HT1080 (cell line): ENCODE data around the gene NFIB. TPM values are rescaled to one million over a fixed set of nuclear protein-coding genes. Genes with fewer than 3 reads are reported as not detected.
A peak's percentile ranks its signal among the peaks of the same experiment; 100 is the strongest.

Experiments
- DNase-seq: peaks from one replicate; pipeline ENCODE4 v3.0.0-alpha.2; 2015; ENCODE audit warnings: low read depth
- total RNA-seq: library from RNA; depleted of rRNA; stranded (reverse); fragments of >200 nt; shearing (Covaris generic); gene quantifications from 2 replicates; pipeline ENCODE4 v1.2.3, GENCODE V29; 2014

Gene NFIB
- total RNA-seq, 1 experiment from 2014 or later, result 10.9 TPM

DNA sequence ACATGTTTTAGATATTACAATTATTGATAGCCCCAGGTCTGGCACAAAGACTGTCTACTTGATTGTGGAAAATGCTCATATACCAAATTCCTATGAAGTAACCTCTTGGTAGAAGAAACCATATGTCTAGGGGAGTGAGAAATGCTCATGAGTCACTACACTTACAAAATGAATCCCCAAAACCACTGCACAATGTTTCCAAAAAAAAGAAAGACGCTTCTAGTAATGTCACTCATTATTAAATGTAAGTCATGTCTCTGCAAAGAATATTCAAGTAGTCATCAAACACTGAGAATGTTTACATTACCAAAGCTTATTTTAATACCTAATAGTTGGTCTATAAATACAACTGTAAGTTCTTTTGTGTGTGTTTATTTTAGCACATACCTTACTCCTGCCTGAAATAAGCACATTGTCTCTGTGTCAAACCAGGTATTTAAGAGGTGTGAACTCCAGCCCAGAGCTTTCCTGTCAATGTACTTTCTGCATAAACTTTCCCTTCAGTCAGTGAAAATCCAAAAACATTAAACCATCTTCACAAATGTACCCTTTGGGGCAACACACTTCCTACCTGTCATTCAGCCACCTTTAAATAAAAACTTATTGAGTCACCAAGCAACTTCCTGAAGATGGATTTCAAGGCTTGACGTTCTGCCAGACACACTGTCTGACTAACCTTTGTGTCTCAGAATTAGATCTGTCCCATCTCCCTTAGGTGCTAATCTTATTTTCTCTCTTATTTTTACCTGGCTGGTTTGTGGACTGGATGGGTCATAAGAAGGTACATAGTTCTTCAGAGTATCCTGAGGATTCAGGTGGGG is 194.0 kb downstream of the NFIB start:
- peak; percentile 58 for DNase-seq

DNA sequence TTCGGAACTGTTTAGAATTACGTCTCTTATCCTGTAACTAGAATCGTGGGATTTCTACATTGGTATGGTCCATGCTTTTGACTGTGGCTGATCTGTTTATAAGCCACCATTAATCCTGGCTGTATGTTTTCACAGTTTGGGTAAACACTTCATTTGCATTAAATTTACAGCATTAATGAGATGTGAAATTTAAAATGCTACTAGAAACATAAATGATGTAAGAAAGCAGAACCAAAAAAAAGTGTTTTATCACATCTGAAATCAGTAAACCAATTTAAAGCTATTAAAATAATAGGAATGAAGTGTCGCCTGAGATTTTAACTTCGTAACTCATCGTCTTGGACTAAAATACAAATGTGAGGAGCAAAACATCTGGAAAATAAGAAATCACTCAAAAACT is 201.7 kb downstream of the NFIB start:
- DNase-seq, result no peak

DNA sequence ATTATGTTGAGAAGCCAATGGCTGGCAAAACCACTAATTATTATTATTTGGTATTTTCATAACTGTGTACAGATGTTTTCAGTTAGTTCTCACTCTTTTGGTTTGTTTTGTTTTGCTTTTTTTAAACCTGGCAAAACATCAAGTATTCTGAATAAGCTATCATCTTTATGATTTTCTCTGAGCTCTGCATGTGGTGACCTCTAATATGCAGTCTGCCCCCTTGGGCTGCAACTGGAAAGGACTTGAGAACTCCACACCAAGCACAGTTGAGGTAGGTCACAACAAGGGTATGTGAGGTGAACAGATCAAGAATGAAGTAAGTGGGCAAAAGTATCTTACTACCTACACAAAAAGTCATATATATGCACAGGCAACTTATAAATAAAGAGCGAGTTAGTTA is 202.2 kb downstream of the NFIB start:
- DNase-seq, result no peak

DNA sequence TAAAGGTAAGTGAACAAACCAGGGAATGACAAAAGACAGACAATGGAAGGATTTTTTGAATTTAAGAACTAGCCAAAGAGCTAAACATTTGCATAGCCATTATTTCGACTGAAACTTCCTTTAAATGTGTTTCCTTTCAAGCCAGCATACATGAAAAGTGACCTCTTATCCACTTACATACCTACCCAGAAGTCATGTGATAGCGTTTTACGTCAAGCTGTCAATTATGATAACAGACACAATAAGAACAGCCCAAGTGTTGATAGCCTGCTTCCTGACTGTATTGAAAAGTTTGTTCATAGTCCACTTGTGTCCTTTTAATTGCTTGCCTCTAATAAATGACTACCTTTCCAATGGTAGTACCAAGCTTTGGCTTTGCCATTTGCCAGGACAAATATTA is 206.0 kb downstream of the NFIB start:
- DNase-seq, result no peak

DNA sequence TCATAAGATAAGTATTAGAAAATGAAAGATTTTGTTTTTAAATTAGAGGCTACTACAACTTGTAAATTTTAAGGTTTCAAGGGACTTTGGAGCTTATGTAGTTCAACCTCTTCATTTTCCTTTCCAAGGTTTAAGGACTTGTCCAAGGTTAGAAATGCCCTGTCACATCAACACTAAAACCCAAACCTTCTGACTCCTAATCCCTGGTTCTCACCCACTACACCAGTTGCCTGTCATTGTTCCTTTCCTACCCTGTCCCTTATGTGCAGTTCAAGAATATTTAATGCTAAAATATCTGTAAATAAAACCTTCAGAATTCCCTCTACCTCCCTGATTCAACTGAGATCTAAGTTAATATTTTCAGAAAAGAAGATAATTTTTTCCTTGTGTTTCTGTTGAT is 206.4 kb downstream of the NFIB start:
- no peak for DNase-seq

DNA sequence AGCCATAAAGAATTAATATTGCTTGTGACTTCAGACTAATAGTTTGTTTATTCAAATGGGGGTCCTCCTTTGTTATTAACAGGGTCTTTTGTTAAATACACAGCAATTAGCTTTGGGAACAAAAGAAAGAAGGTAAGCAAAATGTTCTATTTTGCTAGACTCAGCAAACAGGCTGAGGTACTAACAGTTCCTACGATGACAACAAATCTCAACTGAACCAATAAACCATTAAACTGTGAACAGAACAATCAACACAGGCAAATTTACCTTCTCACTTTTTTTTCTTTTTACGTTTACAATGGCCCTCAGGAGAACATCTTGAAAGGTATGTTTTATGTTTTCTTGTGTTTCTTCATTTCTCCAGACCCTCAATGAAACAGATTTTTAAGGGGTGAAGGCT is 207.2 kb downstream of the NFIB start:
- DNase-seq, result no peak

DNA sequence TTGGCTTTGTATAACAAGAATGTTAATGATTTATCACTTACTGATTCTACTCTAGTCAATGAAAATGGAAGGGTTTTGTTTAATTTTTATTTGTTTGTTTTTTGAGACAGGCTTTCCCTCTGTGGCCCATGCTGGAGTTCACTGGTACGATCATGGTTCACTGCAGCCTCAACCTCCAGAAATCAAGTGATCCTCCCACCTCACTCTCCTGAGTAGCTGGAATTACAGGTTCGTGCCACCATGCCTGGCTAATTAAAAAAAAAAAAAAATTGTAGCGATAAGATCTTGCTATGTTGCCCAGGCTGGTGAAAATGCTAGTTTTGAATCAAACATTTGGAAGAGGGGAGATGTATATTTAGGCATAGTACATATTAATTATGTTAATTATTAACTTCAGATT is 209.4 kb downstream of the NFIB start:
- DNase-seq, result no peak

DNA sequence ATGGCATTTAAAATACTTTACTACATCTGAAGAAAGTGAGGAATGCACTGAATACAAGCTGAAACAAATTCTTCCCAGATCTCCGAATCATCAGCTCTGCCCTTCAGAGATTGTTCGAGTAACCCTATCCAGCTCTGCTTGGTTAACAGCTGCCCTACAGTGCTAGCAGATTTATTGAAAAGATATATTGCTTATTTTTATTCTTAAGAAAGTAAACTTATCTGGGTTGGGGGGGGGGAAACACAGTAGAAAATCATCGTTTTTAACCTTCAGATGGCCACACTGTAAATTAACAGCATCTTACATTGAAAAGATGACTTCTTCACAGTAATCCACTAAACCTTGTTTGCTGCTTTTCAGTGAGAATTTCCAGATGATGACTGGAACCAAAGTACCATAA is 210.8 kb downstream of the NFIB start:
- no peak for DNase-seq

DNA sequence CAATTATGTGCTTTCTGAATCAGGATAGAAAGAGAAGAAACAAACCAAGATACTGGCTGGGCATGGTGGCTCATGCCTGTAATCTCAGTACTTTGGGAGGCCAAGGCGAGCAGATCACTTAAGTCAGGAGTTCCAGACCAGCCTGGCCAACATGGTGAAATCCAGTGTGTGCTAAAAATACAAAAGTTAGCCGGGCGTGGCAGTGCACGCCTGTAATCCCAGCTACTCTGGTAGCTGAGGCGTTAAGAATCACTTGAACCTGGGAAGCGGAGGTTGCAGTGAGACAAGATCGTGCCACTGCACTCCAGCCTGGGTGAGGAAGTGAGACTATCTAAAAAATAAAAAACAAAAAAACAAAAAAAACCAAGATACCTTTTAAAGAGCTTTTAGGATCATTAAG is 214.2 kb downstream of the NFIB start:
- no peak for DNase-seq

DNA sequence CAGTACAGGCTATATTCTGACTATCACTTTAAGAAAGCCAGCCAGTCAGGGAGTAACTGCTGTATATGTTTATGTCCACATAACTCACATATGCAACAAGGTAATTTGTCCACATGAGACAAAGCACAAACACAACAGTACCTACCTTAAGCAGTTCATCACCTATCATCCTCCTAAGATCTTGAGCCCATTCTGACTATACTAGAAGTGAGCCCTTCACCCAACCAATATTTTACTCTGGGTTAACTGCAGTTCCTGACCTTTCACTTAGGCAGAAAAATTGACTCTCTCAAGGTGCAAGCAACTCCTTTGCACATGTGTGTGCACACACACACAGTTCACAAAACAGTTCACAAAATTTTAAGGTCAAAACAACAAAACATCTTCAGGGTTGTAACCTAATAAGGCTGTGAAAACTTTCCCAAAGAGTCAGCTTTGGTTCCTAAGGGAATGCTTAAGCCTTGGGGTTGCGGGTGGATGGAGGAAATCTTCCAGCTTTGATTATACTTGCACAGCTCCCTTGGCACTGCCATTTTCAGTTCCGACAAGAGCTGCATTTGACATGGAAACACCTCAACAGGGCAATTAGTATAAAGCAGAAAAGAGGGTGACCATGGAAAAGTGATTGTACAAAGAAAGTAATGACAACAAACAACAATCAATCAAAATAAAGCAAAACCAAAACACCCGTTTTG is 215.3 kb downstream of the NFIB start:
- no peak for DNase-seq

DNA sequence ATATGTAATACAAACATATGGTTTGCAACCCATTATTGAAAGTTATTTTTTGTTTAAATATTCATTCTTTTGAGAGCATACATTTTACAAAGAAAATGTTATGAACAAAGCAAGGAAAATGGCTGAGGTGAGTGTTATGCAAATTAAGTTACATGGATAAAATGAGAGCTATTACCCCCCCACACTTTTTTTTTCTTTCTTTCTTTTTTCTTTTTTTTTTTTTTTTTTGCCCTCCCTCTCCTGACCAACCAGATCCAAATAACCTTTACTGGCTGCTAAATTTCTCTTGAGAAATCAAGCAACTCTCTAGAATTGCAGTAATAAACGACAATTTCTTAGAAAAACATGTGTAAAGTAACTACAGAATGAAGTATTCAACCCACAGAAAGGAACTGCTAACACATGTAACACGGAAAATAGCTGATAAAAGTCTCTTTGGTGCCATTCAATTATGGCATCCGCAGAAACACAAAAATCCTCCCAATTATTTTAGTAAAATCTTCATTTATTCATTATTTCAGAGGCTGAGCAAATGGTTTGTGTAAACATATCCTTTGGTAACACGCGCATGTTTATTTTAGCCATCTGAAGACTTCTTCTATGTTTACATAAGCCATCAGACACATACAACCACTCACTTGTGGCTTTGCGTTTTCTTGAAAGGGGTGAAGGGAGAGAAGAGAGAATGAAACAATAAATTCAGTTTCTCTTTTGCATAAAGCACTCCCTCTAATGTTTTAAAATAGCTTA is 216.1 kb downstream of the NFIB start:
- no peak for DNase-seq

DNA sequence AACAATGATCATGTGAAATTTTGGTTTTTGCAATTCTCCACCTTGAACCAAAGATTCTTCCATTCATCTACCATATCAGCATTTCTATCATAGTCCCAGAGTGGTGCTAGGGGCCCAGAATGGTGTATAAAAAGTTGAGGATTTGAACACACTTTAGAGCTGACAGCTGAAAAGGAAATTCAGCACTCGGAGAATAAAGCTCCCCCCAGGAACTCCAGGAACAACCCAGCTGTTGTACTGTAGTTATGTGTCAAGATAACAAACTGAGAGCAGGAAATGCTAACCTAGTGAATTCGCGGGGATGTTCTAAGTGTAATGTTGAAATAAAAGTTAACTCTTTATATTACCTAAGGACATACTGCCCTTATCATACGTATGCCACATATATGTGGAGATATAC is 216.7 kb downstream of the NFIB start:
- no peak for DNase-seq

DNA sequence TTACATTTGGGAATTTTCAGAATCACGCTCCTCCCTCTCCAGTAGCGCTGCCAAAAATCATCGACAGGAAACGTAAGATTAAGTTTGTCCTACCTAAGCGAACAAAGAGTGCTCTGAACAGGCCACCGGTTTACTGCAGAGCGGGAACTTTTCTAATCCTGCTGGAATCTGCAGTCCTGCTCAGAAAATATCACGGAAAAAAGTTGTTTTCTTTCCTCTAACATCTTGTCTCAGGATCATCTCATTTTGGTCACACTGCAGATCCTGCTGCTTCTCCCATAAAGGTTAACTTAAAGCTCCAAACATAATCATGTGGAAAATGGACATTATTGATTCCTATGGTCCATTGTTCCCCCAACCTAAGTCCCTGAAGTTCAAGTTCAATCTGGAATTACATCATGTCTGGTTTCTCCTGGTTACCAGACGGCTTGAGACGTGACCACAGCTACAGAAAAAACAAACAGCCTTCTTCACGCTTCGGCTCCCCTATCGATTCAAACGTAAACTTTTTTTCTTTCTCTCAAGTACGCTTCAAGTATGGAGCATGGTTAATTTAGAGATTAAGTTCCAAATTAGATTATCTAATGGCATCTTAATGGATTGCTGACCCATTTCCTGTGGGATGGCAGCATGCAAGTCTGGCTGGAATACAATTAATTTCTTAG is 217.6 kb downstream of the NFIB start:
- no peak for DNase-seq

DNA sequence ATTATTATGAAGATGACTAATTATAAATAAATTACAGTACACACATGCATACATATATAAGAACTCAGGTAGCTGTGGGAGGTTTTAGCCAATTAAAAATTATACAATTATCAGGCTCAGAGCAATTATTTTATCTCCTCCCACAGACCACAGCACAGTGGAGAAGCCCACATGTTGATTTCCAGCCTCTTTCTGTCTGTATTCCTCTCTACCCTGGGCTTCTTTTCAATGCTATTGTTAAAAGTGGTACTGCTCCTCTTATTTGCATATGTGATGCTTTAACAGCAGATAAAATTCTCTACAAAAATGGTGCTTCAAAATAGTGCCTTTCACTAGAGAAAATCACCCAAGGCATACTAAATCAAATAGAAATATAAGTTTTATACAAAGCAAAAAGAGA is 218.7 kb downstream of the NFIB start:
- no peak for DNase-seq

DNA sequence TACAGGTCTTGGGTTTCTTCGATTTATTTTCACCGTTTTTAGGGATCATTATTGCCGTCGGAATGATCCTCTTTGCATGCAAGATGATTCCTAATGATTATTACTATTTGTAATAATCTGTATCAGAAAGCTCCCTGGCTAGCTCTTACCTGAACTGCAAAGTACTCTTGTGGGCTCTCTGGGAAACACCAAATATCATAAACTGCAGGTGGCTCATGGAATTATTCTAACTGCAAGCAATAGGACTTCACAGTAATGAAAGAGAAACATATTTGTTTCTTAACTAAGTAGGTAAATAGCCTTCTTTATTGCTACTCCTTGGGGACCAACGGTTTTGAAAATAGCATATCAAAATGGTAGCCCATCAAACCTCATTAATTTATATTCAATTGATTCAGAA is 219.4 kb downstream of the NFIB start:
- no peak for DNase-seq

DNA sequence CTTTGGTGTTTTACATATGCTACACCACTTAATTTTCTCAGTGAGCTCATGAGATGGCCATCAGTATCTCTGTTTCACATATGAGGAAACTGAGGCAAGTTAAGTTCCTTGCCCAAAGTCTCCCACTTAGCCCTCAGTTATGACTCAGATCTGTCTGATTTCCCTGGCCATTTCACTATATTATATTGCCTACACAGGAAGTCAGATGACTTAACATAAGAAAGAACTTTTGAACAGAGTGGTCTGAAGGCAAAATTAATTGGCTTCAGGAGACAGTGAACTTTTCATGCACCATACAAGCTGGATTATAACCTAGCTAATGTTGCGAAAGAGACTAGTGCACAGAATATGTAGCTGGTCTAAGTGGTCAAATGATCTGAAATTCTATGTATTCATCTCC is 221.6 kb downstream of the NFIB start:
- peak; percentile 23 for DNase-seq

DNA sequence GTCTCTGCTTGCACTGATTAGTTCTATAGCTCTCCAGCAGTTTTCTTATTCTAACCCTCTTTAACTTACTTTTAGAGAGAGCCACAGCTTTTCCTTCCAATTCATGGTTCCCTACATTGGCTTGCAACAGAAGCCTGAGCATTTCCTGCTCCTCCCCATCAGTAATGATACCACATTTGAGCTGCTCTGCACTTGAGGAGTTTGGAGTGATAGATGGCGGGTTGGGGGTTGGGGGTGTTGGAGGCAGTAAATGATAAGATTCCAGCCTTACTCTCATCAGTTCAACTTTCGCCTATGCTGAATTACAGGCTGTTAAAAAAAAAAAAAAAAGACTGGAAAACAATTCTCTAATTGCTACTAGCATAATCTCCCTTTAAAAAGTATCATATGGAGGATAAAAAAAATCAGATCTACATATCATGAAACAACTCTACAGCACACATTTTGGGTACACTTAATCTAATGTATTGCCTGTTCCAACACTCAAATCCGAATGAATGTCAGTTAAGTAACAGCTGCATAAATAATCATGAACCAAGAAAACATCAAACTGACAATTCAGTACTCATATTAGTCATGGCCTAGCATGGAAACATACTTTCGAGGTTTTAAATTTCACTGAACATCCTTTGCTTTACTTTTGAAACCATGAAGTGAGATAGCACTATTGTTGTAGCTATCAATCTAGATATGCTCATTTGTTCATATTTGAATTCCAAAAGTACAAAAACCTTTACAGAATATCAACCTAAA is 224.7 kb downstream of the NFIB start:
- no peak for DNase-seq

DNA sequence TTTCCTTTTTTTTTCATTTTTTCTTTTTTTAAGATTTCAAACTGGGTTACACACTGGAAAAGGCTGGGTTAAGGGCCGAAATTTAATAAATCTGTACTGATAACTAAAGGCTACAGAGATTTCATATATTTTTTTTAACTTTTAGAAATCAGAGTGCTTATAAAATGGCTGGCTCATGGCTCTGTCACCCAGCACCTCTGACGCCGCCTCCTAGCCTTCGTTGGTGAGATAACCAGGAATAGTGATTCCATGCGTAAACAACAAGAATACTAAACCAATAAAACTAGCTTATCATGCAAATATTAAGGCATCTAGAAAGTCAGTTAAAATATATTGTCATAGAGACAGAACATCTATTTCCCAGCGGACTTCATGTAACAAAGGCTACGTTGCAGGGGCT is 226.4 kb downstream of the NFIB start:
- no peak for DNase-seq

DNA sequence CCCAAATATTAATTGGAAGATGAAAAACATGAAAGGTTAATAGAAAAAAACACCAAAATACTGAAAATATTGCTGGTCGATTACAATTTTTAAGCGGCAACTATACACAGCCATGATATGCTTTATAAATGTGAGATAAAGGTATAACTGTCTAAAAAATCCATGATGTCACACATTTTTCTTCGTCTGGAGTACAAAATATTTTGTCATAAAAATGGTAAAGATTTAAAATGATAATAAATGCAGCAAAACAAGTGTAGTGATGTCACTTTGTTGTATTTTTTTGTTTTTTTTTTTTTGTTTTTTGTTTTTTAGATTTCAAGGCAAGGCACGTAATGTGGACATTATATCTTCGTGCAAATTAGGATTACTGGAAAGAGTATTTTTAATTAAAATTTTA is 227.4 kb downstream of the NFIB start:
- no peak for DNase-seq

DNA sequence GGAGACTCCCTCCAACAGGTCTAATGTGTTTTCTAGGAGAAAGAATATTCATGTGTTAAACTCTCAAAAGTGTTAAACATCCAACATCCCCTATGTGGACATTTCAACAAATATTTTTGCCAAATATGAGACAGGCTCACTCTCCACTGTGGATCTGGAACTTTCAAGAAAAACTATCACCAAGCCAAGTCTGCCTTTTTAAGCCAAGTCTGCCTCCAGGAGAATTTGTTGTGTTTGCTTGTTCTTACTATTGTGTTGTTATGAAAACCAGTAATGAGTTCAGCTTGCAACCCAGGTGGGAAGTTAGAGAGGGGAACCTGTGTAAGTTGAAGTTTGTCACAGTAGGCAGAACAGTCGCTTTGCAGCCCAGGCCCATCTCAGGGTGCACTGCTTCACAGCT is 228.1 kb downstream of the NFIB start:
- DNase-seq, result no peak

DNA sequence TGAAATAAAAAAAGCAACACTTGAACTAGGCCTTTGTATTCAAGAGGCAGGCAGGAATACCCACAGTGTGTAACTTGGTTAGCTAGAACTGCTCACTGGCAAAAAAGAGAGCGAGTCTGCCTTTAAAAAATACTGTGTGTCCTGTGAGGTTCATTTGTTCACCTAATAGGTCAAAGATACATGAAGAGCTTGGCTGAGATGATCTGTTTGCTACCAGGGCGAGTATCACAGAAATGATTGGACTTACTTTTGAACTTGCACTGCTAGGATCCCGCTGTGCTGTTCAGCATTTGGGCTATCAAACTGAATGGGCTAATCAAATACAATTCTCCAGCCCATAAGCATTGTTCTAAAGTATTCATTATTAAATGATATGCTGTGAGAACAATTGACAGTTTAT is 229.1 kb downstream of the NFIB start:
- DNase-seq, result no peak
